ENCODE results near the gene HOXB1. TPM values are rescaled to one million over a fixed set of nuclear protein-coding genes. Genes with fewer than 3 reads are reported as not detected.
A peak's percentile ranks its signal among the peaks of the same experiment; 100 is the strongest.

Gene HOXB1
- total and polyA plus RNA-seq, 7 experiments from 2014 or later, result not detected

DNA sequence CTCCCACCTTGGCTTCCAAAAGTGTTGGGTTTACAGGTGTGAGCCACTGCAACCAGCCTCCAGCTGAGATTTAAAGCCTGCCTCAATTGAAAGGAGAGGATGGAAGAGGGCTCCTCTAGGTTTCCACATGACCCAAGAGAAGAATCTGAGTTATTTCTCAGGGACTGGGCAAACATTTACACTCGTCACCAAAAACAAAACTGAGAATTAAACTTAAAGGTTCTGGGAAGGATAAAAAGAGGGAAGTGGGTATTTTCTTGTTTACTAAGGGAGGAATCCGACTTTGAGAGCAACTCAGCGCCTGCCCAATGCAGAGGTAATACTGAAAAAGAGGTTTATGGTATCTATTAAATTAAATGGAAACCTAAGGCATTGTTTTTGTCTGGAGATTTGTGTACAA, 13.3 kb downstream of the HOXB1 start:
- no peaks in the 10 kb centered on the region for H3K4me1 ChIP-seq (ENCODE audit: control insufficient read depth in 2 of 2, insufficient read depth in 2 of 2, low read length in 2 of 2)
- ATAC-seq (no peak), DNase-seq (no peak)
- H3K27ac ChIP-seq (ENCODE audit: low read depth, low read length), result no peak overlapping the region
- H3K27me3 Mint-ChIP-seq, result peaks cover 5 to 56% (median 48%) of the 10 kb centered on the region in 5 donors
- POLR2A ChIA-PET, result no interaction called here
- H3K4me1 Mint-ChIP-seq, result peaks cover 0 to 43% (median 12%) of the 10 kb centered on the region in 7 donors
- H3K9me3 Mint-ChIP-seq, result no peaks in the 10 kb centered on the region
- intact Hi-C loops (cut with micrococcal nuclease), result no loop called here
- H3K36me3 Mint-ChIP-seq, result peaks cover 0 to 14% (median 0%) of the 10 kb centered on the region in 5 donors
- no peak overlapping the region for H3K4me3 ChIP-seq (ENCODE audit: low read length)
- CTCF ChIA-PET, result no interaction called here
- no peak overlapping the region for H3K27ac Mint-ChIP-seq
- H3K4me3 Mint-ChIP-seq, result no peak overlapping the region
- H3K36me3 ChIP-seq (ENCODE audit: control insufficient read depth in 2 of 3, insufficient read depth in 3 of 3, low read length in 3 of 3), result no peaks in the 10 kb centered on the region
- no peaks in the 10 kb centered on the region for H3K9me3 ChIP-seq (ENCODE audit: control insufficient read depth in 2 of 3, low read length in 3 of 3)
- H3K27me3 ChIP-seq (ENCODE audit: control insufficient read depth in 2 of 2, insufficient read depth in 2 of 2, low read length in 2 of 2), result no peaks in the 10 kb centered on the region

- Histone ChIP-seq H3K36me3 (ENCODE audit: control insufficient read depth in 2 of 3, insufficient read depth in 3 of 3, low read length in 3 of 3) (no peaks in the 10 kb centered on the region), H3K4me3 (ENCODE audit: low read length) (no peak overlapping the region), H3K4me1 (ENCODE audit: control insufficient read depth in 2 of 2, insufficient read depth in 2 of 2, low read length in 2 of 2) (no peaks in the 10 kb centered on the region), H3K27me3 (ENCODE audit: control insufficient read depth in 2 of 2, insufficient read depth in 2 of 2, low read length in 2 of 2) (no peaks in the 10 kb centered on the region), H3K9me3 (ENCODE audit: control insufficient read depth in 2 of 3, low read length in 3 of 3) (no peaks in the 10 kb centered on the region), H3K27ac (ENCODE audit: low read depth, low read length) (no peak overlapping the region)
- no peak overlapping the region for H3K27ac Mint-ChIP-seq
- ChIA-PET POLR2A (interaction anchor here (0.6 kb wide), 2 partner anchors 9 to 62 kb away, joined by 3 to 4 read pairs; no protein-coding TSS in a partner anchor), CTCF (no interaction called here)
- peaks cover 0 to 14% (median 0%) of the 10 kb centered on the region in 5 donors for H3K36me3 Mint-ChIP-seq
- H3K4me1 Mint-ChIP-seq, result peaks cover 0 to 53% (median 19%) of the 10 kb centered on the region in 7 donors
- peaks cover 0 to 51% (median 46%) of the 10 kb centered on the region in 5 donors for H3K27me3 Mint-ChIP-seq
- ATAC-seq (no peak), DNase-seq (no peak)
- H3K9me3 Mint-ChIP-seq, result no peaks in the 10 kb centered on the region
- no peak overlapping the region for H3K4me3 Mint-ChIP-seq
- intact Hi-C loops (cut with micrococcal nuclease), result no loop called here
Measured at GRCh38 chr17:48515925-48516900, 14.6 kb downstream of the HOXB1 start.

- no peak overlapping the region for H3K4me3 ChIP-seq (ENCODE audit: low read length)
- no peaks in the 10 kb centered on the region for H3K4me1 ChIP-seq (ENCODE audit: control insufficient read depth in 2 of 2, insufficient read depth in 2 of 2, low read length in 2 of 2)
- ATAC-seq (no peak), DNase-seq (no peak)
- H3K36me3 ChIP-seq (ENCODE audit: control insufficient read depth in 2 of 3, insufficient read depth in 3 of 3, low read length in 3 of 3), result no peaks in the 10 kb centered on the region
- H3K4me3 Mint-ChIP-seq, result peak overlapping the region in 2 of 10 donors; percentile 18 to 37
- H3K9me3 ChIP-seq (ENCODE audit: control insufficient read depth in 2 of 3, low read length in 3 of 3), result no peaks in the 10 kb centered on the region
- H3K4me1 Mint-ChIP-seq, result peaks cover 6 to 57% (median 24%) of the 10 kb centered on the region in 7 donors
- H3K27ac Mint-ChIP-seq, result peak overlapping the region in 1 of 9 donors; percentile 34
- no peaks in the 10 kb centered on the region for H3K27me3 ChIP-seq (ENCODE audit: control insufficient read depth in 2 of 2, insufficient read depth in 2 of 2, low read length in 2 of 2)
- peaks cover 0 to 43% (median 40%) of the 10 kb centered on the region in 5 donors for H3K27me3 Mint-ChIP-seq
- no peaks in the 10 kb centered on the region for H3K9me3 Mint-ChIP-seq
- H3K36me3 Mint-ChIP-seq, result peaks cover 0 to 14% (median 0%) of the 10 kb centered on the region in 5 donors
- ChIA-PET POLR2A (interaction anchor here (0.8 kb wide), 1 partner anchor 27 kb away, joined by 3 read pairs; no protein-coding TSS in a partner anchor), CTCF (interaction anchor here (1.0 to 1.1 kb wide), 2 partner anchors 22 to 164 kb away, joined by 3 read pairs; no protein-coding TSS in a partner anchor)
- intact Hi-C loops (cut with micrococcal nuclease), result loop anchor here in 1 of 2 donors (5.0 kb wide), 1 partner anchor 63 kb away; the partner anchor contains the start of gene HOXB4
- H3K27ac ChIP-seq (ENCODE audit: low read depth, low read length), result no peak overlapping the region
Measured at GRCh38 chr17:48514477-48514876, 16.3 kb downstream of the HOXB1 start.

DNA sequence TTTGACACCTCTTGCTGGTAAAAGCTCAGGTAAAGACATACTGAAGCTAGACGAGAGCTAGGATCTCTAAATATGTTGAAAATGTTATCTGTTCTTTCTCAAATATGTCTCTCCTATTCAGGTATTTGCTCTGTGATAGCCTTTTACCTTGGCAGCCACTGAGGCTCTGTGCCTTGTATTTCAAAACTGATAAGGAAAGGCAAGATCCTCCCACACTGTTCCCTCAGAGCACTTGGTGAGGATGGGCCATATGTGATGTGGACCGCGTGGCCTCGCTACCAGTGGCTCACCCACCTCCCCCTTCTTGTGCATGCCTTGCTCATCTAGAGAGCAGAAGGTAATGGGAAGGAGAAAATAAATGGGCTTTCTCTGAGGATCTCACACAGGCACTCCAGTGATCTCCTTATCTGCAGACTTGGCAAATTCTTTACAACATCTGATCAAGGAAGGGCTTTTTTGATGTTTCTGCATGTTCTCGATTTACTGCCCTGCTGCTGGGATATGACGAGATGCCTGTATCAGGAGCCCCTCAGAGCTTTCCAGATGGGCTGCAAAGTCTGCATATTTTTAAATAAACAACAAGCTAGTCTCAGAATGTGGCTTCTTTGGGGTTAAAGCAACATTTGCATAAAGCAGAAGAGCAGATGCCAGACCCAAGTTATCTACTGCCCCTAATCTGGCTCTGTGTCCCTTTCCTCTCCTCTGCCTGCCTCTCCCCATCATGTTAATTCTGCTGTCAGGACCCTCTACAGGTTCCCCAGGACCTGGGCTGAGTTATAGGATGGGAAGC, 16.9 kb downstream of the HOXB1 start:
- intact Hi-C loops (cut with micrococcal nuclease), result loop anchor here (2.0 to 5.0 kb wide), 2 partner anchors 29 to 63 kb away; partner anchors contain the start of gene HOXB4 (in 1 of the 2)
- CTCF ChIA-PET, result interaction anchor here (0.8 to 1.1 kb wide), 5 partner anchors 13 to 164 kb away, joined by 3 to 4 read pairs (median 3); partner anchors contain the start of gene HOXB5
- ATAC-seq, result no peak
- Mint-ChIP-seq H3K27ac (peak overlapping the region in 7 of 9 donors; percentile 16 to 93 (median 48)), H3K36me3 (peaks cover 0 to 15% (median 0%) of the 10 kb centered on the region in 5 donors), H3K4me1 (peaks cover 6 to 59% (median 24%) of the 10 kb centered on the region in 7 donors), H3K4me3 (peak overlapping the region in 6 of 10 donors; percentile 14 to 89 (median 82)), H3K9me3 (no peaks in the 10 kb centered on the region), H3K27me3 (peaks cover 0 to 43% (median 40%) of the 10 kb centered on the region in 5 donors)
- Histone ChIP-seq H3K27ac (ENCODE audit: low read depth, low read length) (no peak overlapping the region), H3K36me3 (ENCODE audit: control insufficient read depth in 2 of 3, insufficient read depth in 3 of 3, low read length in 3 of 3) (no peaks in the 10 kb centered on the region), H3K4me3 (ENCODE audit: low read length) (no peak overlapping the region), H3K9me3 (ENCODE audit: control insufficient read depth in 2 of 3, low read length in 3 of 3) (no peaks in the 10 kb centered on the region), H3K27me3 (ENCODE audit: control insufficient read depth in 2 of 2, insufficient read depth in 2 of 2, low read length in 2 of 2) (no peaks in the 10 kb centered on the region), H3K4me1 (ENCODE audit: control insufficient read depth in 2 of 2, insufficient read depth in 2 of 2, low read length in 2 of 2) (no peaks in the 10 kb centered on the region)
- POLR2A ChIA-PET, result interaction anchor here (0.6 to 1.5 kb wide), 6 partner anchors 11 to 349 kb away, joined by 3 to 11 read pairs (median 4); no protein-coding TSS in a partner anchor
- DNase-seq, result no peak

DNA sequence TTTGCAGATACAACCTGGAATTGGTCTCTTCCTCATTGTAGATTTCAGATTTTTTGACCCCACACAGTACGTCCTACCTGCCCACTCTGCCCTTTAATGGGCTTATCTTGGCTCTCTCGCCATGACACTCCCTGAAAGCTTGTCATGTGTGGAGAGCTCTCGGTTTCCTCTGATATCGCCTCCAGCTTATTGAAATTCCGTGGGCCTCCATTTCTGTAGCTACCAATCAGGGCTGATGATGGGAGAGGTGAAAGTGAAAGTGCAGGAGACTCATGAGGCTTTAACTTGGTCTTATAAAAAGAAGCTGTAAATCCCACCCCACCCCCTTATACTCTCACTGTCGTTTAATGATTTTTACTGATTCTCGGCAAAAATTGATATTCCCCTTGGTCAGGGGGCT, 17.7 kb downstream of the HOXB1 start:
- ChIA-PET CTCF (interaction anchor here (0.8 to 1.1 kb wide), 3 partner anchors 12 to 80 kb away, joined by 3 to 4 read pairs (median 3); partner anchors contain the start of gene HOXB5), POLR2A (interaction anchor here (0.5 to 1.5 kb wide), 8 partner anchors 12 to 1314 kb away, joined by 3 to 11 read pairs (median 4); no protein-coding TSS in a partner anchor)
- peaks cover 0 to 20% (median 0%) of the 10 kb centered on the region in 5 donors for H3K36me3 Mint-ChIP-seq
- ATAC-seq (peak; percentile 74), DNase-seq (peak in 6 of 9 donors; percentile 24 to 44 (median 36))
- Histone ChIP-seq H3K36me3 (ENCODE audit: control insufficient read depth in 2 of 3, insufficient read depth in 3 of 3, low read length in 3 of 3) (no peaks in the 10 kb centered on the region), H3K4me3 (ENCODE audit: low read length) (peak overlapping the region; percentile 42), H3K27ac (ENCODE audit: low read depth, low read length) (no peak overlapping the region), H3K9me3 (ENCODE audit: control insufficient read depth in 2 of 3, low read length in 3 of 3) (no peaks in the 10 kb centered on the region), H3K27me3 (ENCODE audit: control insufficient read depth in 2 of 2, insufficient read depth in 2 of 2, low read length in 2 of 2) (no peaks in the 10 kb centered on the region), H3K4me1 (ENCODE audit: control insufficient read depth in 2 of 2, insufficient read depth in 2 of 2, low read length in 2 of 2) (no peaks in the 10 kb centered on the region)
- peaks cover 0 to 49% (median 43%) of the 10 kb centered on the region in 5 donors for H3K27me3 Mint-ChIP-seq
- peaks cover 6 to 65% (median 24%) of the 10 kb centered on the region in 7 donors for H3K4me1 Mint-ChIP-seq
- intact Hi-C loops (cut with micrococcal nuclease), result loop anchor here (2.0 to 5.0 kb wide), 2 partner anchors 30 to 64 kb away; partner anchors contain the start of gene HOXB4 (in 1 of the 2)
- H3K4me3 Mint-ChIP-seq, result peak overlapping the region in 9 of 10 donors; percentile 70 to 89 (median 84)
- H3K9me3 Mint-ChIP-seq, result no peaks in the 10 kb centered on the region
- H3K27ac Mint-ChIP-seq, result peak overlapping the region; percentile 52 to 93 (median 85)

Data from naive thymus-derived CD4-positive, alpha-beta T cell (primary cell).